ENCODE measurements around the gene MBD2.

Gene MBD2

DNA sequence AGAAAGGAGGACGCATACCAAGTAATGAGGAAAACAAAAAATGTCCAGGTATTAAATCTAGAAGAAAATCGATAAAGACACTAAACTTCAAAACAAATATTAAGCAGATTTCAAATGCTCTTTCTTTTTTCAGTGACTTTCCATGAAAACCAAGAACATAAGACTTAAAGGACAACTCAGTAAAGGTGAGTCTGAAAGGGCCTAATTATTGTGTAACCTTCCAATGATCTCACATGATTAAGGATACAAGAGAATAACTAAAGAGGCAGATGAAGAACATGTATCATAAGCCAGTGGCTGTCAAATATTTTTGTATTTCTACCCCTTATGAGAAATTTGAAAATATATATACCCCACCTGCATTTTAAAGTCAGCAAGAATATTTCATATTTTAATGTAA lies 30.7 kb downstream of the MBD2 start:
- no peaks in the 10 kb centered on the region for H3K27me3 Mint-ChIP-seq
- no peak overlapping the region for H3K4me3 Mint-ChIP-seq
- H3K36me3 Mint-ChIP-seq, result peaks cover 12% of the 10 kb centered on the region
- no peak overlapping the region for H3K27ac Mint-ChIP-seq
- no peaks in the 10 kb centered on the region for H3K9me3 Mint-ChIP-seq (ENCODE audit: low read depth)
- H3K4me1 Mint-ChIP-seq (ENCODE audit: low read depth), result peaks cover 6% of the 10 kb centered on the region

DNA sequence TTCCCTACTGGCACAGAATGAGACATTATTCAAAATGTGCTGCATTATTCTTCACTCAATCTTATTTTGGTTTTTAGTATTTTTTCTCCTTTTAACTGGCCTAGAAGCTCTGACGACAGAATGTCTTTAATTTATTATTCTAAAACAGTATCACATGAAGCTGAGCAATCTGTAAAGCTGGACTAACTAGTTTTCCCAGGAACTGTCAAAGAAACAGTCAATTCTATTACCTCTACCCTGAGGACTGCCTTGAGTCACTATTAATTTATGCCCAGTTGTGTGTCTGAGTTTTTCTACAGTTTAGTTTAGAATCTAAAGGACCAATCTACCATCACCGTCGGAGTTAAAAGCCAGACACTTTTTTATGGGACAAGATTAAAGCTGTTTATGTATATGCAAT lies 31.6 kb downstream of the MBD2 start:
- no peak overlapping the region for H3K4me3 Mint-ChIP-seq
- H3K9me3 Mint-ChIP-seq (ENCODE audit: low read depth), result no peaks in the 10 kb centered on the region
- peaks cover 12% of the 10 kb centered on the region for H3K36me3 Mint-ChIP-seq
- H3K27me3 Mint-ChIP-seq, result no peaks in the 10 kb centered on the region
- H3K4me1 Mint-ChIP-seq (ENCODE audit: low read depth), result peaks cover 6% of the 10 kb centered on the region
- H3K27ac Mint-ChIP-seq, result no peak overlapping the region

DNA sequence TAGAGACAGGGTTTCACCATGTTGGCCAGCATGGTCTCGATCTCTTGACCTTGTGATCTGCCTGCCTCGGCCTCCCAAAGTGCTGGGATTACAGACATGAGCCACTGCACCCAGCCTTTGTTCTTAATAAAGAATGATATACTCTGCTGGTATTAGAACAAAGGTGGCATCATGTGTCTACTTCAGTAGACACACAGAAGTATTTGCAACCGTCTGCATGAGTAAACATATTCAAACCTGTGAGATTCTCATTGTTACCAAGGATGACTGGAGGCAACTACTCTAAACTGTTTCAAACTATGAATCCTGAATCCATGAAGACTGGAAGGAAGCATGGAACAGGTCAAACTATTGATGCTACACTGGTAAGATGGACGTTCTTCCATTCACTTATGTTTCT lies 32.1 kb downstream of the MBD2 start:
- peaks cover 10% of the 10 kb centered on the region for H3K36me3 Mint-ChIP-seq
- H3K27me3 Mint-ChIP-seq, result no peaks in the 10 kb centered on the region

DNA sequence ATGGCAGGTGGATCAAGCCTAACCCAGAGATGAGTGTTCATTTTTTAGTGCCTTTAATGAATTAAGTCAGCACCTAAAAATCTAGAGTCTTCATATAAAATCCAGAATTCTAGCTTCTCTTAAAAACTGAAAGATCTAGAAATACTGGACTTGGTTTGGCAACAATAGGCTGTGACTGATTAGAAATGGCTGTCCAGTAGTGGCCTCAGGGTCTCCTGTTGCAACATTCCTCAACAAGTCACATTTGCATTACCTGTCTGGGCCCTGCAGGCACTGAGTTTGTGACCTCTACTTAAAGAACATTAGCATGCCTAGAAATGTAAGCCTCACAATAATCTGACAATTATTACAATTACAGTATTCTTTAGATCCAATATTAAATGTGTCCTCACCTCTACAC lies 33.1 kb downstream of the MBD2 start:
- no peaks in the 10 kb centered on the region for H3K27me3 Mint-ChIP-seq
- H3K36me3 Mint-ChIP-seq, result peaks cover 11% of the 10 kb centered on the region
- H3K4me1 Mint-ChIP-seq (ENCODE audit: low read depth), result peaks cover 2% of the 10 kb centered on the region
- H3K4me3 Mint-ChIP-seq, result no peak overlapping the region
- H3K27ac Mint-ChIP-seq, result no peak overlapping the region
- H3K9me3 Mint-ChIP-seq (ENCODE audit: low read depth), result no peaks in the 10 kb centered on the region

More for the DNA sequence above, 32.1 kb downstream of the MBD2 start:
- H3K27ac Mint-ChIP-seq, result no peak overlapping the region
- peaks cover 6% of the 10 kb centered on the region for H3K4me1 Mint-ChIP-seq (ENCODE audit: low read depth)
- H3K4me3 Mint-ChIP-seq, result no peak overlapping the region
- no peaks in the 10 kb centered on the region for H3K9me3 Mint-ChIP-seq (ENCODE audit: low read depth)

DNA sequence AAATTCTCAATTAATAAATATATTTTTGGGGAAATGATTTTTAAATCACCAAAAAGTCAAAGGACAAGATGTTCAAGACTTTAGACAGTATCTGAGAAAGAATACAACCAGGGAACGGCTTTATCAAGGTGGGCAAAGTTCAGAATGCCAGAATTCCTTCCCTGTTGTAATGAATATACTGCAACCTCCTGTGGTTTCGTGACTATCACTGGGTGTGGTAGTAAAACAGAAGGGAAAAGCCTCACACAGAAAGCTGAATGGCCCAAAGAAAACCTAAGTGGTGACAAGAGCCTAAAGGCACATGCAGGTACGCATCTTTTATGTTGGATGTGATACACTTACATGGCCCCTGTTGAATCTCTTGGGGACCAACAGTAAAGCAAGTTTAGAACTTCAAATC lies 37.1 kb downstream of the MBD2 start:
- Mint-ChIP-seq H3K27me3 (no peaks in the 10 kb centered on the region), H3K36me3 (peaks cover 13% of the 10 kb centered on the region), H3K4me3 (no peak overlapping the region)

DNA sequence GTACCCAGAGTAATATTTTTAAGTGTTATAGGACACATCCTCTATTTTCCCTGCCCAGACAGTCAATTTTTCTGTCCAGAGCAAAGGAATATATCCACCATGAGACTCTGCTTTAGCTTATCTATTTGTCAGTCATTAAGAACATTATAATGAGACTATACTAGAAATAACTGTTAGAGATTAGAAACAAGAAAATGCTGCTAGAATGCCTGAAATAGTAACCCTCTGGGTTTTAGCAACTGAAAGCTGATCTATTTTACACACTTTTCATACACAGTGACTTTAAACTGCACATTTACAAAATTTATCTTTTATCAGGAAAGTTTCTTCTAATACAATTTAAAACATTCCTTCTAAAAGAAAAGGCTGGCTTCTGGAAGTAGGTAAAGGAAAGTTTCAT lies 39.6 kb downstream of the MBD2 start:
- no peaks in the 10 kb centered on the region for H3K27me3 Mint-ChIP-seq
- H3K36me3 Mint-ChIP-seq, result peaks cover 10% of the 10 kb centered on the region
- H3K4me1 Mint-ChIP-seq (ENCODE audit: low read depth), result no peaks in the 10 kb centered on the region
- H3K4me3 Mint-ChIP-seq, result no peak overlapping the region
- no peaks in the 10 kb centered on the region for H3K9me3 Mint-ChIP-seq (ENCODE audit: low read depth)
- peak overlapping the region; percentile 11 for H3K27ac Mint-ChIP-seq

More for the DNA sequence above, 37.1 kb downstream of the MBD2 start:
- H3K4me1 Mint-ChIP-seq (ENCODE audit: low read depth), result no peaks in the 10 kb centered on the region
- H3K27ac Mint-ChIP-seq, result no peak overlapping the region
- no peaks in the 10 kb centered on the region for H3K9me3 Mint-ChIP-seq (ENCODE audit: low read depth)

DNA sequence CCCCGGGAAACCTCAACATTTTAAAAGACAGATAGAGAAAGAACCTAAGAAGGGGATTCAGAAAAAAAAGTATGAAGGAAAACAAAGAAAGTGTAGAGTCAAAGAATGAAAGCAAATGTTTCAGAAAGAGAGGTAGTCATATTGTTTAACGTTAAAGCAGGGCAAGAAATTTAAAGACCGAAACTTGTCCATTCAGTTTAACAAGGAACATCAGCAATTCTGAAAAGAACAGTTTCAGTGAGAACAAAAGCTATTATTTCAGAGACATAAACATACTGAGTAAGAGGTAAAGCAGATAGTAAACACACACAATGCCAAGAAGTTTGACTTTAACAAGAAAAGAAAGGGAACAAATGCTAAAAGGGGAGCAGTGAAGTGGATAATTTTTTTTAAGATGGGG lies 41.1 kb downstream of the MBD2 start:
- no peaks in the 10 kb centered on the region for H3K9me3 Mint-ChIP-seq (ENCODE audit: low read depth)

DNA sequence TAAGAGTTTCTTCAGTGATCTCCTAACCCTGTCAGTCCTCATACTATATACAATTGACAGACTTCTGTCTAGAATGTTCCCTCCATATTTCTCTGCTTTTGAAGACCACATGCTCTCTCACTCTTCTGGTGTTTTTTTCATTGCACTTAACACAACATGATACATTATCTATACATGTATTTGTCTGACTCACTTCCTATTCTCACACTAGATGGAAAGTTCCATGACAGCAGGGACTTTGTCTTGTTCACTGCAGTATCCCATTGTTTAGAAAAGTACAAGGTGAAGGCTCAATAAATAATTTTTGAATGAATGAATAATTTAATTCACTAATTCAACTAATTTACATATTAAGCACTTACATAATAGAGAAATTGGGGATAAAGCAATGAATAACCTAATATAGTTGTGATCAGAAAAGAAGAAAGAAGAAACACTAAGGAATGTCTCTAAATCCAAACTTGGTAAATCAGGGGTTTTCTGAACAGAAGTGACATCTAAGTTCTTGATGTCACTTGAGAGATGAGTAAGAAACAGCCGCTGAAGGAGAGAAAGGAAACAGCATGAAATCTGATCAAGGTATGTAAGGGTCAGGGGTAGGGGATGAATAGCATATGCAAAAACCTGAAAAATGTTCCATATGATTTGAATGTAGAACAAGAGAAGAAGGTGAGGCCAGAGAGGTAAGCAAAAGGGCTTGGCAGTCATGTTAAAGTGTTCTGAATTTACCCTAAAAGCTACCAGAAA lies 42.4 kb downstream of the MBD2 start:
- peaks cover 3% of the 10 kb centered on the region for H3K4me1 Mint-ChIP-seq (ENCODE audit: low read depth)
- no peak overlapping the region for H3K27ac Mint-ChIP-seq
- H3K9me3 Mint-ChIP-seq (ENCODE audit: low read depth), result no peaks in the 10 kb centered on the region
- H3K36me3 Mint-ChIP-seq, result peaks cover 7% of the 10 kb centered on the region
- no peak overlapping the region for H3K4me3 Mint-ChIP-seq
- H3K27me3 Mint-ChIP-seq, result no peaks in the 10 kb centered on the region

More for the DNA sequence above, 41.1 kb downstream of the MBD2 start:
- H3K4me3 Mint-ChIP-seq, result no peak overlapping the region
- peaks cover 3% of the 10 kb centered on the region for H3K4me1 Mint-ChIP-seq (ENCODE audit: low read depth)
- H3K36me3 Mint-ChIP-seq, result peaks cover 10% of the 10 kb centered on the region
- H3K27ac Mint-ChIP-seq, result no peak overlapping the region
- H3K27me3 Mint-ChIP-seq, result no peaks in the 10 kb centered on the region

DNA sequence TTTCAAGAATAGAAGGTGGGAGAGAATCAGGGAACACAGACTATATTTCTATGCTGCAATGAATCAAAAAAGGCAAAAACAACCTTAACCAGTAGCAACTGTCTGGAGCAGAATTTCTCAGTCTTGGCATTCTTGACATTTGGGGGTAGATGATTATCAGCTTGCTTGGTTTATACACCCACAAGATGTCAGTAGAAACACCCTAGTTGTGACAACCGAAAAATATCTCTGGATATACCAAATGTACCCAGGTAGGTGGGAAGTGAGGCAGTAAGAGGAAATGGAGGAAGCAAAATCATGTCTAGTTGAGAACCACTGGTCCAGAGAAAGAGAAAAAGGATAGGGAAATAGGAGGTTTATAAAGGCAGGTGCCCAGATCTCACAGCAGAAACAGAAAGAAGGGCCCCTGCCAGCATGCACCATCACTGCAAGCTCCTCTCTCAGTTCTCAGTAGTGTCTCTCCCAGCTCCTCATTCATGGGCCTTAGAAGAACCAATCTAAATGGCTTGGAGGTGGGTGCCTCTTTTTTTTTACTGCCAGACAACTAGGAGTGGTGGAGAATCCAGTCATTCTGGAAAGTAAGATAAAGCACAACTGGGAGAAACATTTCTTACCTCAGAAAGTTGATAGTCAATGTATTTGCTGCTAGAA lies 50.4 kb downstream of the MBD2 start:
- H3K4me1 Mint-ChIP-seq (ENCODE audit: low read depth), result peaks cover 40% of the 10 kb centered on the region
- H3K27me3 Mint-ChIP-seq, result no peaks in the 10 kb centered on the region
- H3K4me3 Mint-ChIP-seq, result peak overlapping the region; percentile 39
- H3K36me3 Mint-ChIP-seq, result peaks cover 10% of the 10 kb centered on the region
- H3K9me3 Mint-ChIP-seq (ENCODE audit: low read depth), result no peaks in the 10 kb centered on the region
- peak overlapping the region; percentile 90 for H3K27ac Mint-ChIP-seq

DNA sequence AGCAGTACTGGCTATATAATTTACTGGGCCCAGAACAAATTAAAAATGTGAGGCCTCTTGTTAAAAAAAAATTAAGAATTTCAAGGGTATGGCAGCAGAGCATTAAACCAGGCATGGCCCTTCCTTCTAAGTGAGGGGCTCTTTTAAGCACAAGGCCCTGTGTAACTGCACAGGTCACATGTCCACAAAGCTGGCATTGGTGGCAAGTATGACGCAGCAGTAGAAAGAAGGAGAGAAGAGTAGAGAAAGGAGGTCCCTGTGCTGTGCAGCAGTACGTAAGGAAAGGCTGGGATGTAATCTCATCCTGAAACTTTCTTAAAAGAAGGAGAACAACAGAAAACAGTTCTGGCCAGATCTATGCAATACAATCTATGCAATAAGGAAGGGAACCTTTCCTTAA lies 51.2 kb downstream of the MBD2 start:
- Mint-ChIP-seq H3K27me3 (no peaks in the 10 kb centered on the region), H3K4me3 (peak overlapping the region; percentile 14), H3K9me3 (ENCODE audit: low read depth) (no peaks in the 10 kb centered on the region), H3K27ac (peak overlapping the region; percentile 90), H3K4me1 (ENCODE audit: low read depth) (peaks cover 38% of the 10 kb centered on the region), H3K36me3 (peaks cover 10% of the 10 kb centered on the region)

DNA sequence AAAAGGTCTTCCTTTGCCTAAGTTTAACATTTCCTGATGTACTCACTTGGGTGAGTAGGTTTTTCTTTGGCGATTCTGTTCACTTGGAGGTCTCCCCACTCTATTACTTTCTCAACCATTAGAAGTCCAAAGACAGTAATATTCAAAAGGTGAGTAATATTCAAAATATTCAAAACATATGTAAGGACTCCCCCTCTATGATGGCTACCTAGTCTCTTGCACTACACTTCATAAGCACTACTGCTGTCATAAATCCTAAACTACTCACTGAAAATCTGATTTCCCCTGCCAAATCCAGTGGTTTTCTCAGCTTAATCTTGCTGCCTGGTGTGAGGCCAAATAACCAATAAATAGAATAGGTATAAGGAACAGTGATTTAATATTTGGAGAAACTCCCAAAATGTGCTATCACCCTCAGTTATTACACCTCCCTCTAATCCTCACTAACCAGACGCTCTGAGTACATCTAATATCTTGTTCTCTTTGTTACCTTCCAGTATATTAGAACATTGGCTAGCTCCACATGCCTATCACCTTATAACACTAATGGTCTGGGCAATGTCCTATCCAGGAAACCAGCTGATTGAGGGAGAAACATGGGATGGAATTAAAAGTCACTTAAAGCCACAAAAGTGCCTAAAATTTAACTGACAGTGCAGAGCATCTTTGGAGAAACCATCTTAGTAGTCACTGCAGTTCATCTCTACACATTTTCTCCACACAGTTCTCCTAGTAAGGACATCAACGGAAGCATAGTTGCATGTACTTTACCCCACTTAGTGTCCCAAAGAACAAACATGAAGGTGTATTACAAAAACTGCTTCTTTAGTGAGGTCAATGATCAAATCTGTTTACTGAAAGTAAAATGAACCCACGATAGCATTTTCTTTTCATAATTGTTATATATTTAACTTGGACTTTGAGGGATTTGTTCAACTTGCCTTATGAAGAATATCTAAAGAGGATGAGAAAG lies 54.8 kb downstream of the MBD2 start:
- Mint-ChIP-seq H3K36me3 (peaks cover 10% of the 10 kb centered on the region), H3K27me3 (no peaks in the 10 kb centered on the region)

DNA sequence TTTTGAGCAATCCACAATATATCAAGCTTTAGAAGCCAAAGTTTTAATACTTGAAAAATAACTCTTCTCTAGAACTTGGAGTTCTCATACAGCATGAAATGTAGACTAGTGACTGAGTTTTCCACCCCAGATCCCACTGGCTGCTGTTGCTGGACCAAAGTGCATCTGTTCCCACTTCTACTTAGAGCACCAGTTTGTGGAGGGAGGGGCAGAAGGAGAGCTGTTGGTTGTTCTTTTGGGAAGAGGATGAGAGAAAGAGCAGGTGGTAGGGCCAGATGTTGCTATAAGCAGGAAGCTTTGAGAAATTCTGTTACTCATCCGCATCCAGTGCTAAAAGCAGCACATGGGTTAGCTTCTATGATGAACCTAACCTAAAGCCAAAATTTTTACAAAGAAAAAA lies 59.0 kb downstream of the MBD2 start:
- H3K27ac Mint-ChIP-seq, result peak overlapping the region; percentile 46
- H3K4me3 Mint-ChIP-seq, result no peak overlapping the region
- H3K36me3 Mint-ChIP-seq, result peaks cover 16% of the 10 kb centered on the region

More for the DNA sequence above, 54.8 kb downstream of the MBD2 start:
- Mint-ChIP-seq H3K4me1 (ENCODE audit: low read depth) (peaks cover 20% of the 10 kb centered on the region), H3K27ac (peak overlapping the region; percentile 41), H3K4me3 (no peak overlapping the region), H3K9me3 (ENCODE audit: low read depth) (no peaks in the 10 kb centered on the region)

DNA sequence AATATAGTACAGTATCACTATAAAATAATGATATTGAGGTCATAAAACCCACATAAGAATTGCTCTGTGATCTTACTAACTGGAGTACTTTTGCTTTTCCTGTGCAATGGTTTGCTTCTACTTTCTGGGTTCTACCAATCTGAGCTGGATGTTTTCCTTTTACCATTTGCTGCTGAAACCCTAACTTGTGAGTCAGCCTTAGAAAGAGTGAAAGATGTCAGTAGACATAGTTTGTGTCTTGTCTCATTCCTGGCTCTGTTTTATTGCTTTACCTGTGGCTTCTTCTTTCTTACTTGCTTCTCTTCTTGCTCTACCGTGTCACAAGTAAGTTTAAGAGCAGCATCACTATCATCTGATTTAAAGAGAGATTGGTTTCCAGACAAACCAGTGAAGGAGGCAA lies 61.0 kb downstream of the MBD2 start:
- Mint-ChIP-seq H3K9me3 (ENCODE audit: low read depth) (no peaks in the 10 kb centered on the region), H3K27ac (peak overlapping the region; percentile 17), H3K4me1 (ENCODE audit: low read depth) (peaks cover 5% of the 10 kb centered on the region), H3K27me3 (no peaks in the 10 kb centered on the region), H3K4me3 (no peak overlapping the region), H3K36me3 (peaks cover 24% of the 10 kb centered on the region)

More for the DNA sequence above, 59.0 kb downstream of the MBD2 start:
- Mint-ChIP-seq H3K4me1 (ENCODE audit: low read depth) (peaks cover 5% of the 10 kb centered on the region), H3K27me3 (no peaks in the 10 kb centered on the region), H3K9me3 (ENCODE audit: low read depth) (no peaks in the 10 kb centered on the region)

DNA sequence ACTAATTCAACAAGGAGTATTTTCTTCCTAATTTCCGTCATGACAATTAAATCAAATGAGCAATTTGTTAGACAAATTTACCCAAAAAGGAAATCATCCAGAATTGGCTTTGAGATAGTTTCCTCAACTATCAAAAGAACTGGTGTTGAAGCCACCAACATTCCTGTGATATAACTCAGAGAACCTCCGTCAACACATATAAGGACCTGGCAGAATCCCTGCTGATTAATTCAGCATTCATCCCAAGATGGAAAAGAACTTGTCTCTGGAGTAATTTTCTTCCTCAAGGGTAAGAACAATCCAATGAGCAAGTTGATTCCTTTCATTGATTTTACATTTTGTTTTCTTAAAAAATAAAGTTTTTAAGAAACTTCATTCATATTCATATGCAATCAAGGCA lies 62.0 kb downstream of the MBD2 start:
- H3K4me1 Mint-ChIP-seq (ENCODE audit: low read depth), result peaks cover 5% of the 10 kb centered on the region
- H3K9me3 Mint-ChIP-seq (ENCODE audit: low read depth), result no peaks in the 10 kb centered on the region
- no peaks in the 10 kb centered on the region for H3K27me3 Mint-ChIP-seq
- peaks cover 28% of the 10 kb centered on the region for H3K36me3 Mint-ChIP-seq
- no peak overlapping the region for H3K4me3 Mint-ChIP-seq
- H3K27ac Mint-ChIP-seq, result no peak overlapping the region

DNA sequence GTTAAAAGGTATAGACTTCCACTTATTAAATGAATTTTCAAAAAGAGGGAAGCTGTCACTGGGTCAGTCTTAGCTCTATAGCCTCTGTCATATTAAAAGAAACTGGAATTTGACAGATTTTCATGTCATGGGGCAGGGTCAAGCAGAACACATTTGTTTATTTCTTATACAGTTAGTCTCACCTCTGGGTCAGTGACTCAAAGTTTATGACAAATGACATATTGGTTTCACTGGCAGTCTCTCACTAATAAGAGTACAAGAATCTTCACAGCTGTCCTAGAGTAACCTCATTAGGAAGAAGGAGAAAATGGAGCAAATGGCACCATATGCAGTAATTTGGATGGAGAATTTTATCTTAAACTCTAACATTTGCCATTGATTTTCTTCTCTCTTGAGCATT lies 63.2 kb downstream of the MBD2 start:
- Mint-ChIP-seq H3K9me3 (ENCODE audit: low read depth) (no peaks in the 10 kb centered on the region), H3K36me3 (peaks cover 26% of the 10 kb centered on the region), H3K27me3 (no peaks in the 10 kb centered on the region), H3K4me3 (no peak overlapping the region), H3K27ac (peak overlapping the region; percentile 31), H3K4me1 (ENCODE audit: low read depth) (peaks cover 5% of the 10 kb centered on the region)

Measured in activated naive CD8-positive, alpha-beta T cell (primary cell).